ENCODE results near the gene RANBP9. TPM values are rescaled to one million over a fixed set of nuclear protein-coding genes. Genes with fewer than 3 reads are reported as not detected.

The RANBP9 gene
- total and polyA plus RNA-seq, 2 of the 13 experiments (the other 11 are each of a cell fraction or from before 2014, with no cell fraction given) = 26.6 to 30.6 TPM

GRCh38 chr6:13677878-13678254 is 33.8 kb downstream of the RANBP9 start (continued):
- TF ChIP-seq AHDC1 (CRISPR knock-in tag; IDR thresholded peaks at IDR 0.05; ENCODE audit: borderline replicate concordance) (0 out of 2 replicates have a peak, but pooled peaks have one; percentile 66), RXRB (CRISPR knock-in tag; IDR thresholded peaks at IDR 0.05; ENCODE audit: borderline replicate concordance) (0 out of 2 replicates have a peak, but pooled peaks have one; percentile 28), ZBTB21 (CRISPR knock-in tag; IDR thresholded peaks at IDR 0.05) (0 out of 2 replicates have a peak, but pooled peaks have one; percentile 30), SIX1 (CRISPR knock-in tag; IDR thresholded peaks at IDR 0.05; ENCODE audit: borderline replicate concordance) (peak; percentile 25; the same call in 1 of the 2 replicates), BCL6 (CRISPR knock-in tag; IDR thresholded peaks at IDR 0.05) (peak; percentile 33; the same call in 1 of the 2 replicates), SOX5 (CRISPR knock-in tag; IDR thresholded peaks at IDR 0.05; ENCODE audit: borderline replicate concordance) (peak; percentile 70; the same call in 1 of the 2 replicates), NFKBIZ (CRISPR knock-in tag; IDR thresholded peaks at IDR 0.05) (0 out of 2 replicates have a peak, but pooled peaks have one; percentile 25), ZBTB42 (CRISPR knock-in tag; IDR thresholded peaks at IDR 0.05) (no peak), TAF15 (IDR thresholded peaks at IDR 0.05; ENCODE audit: low read depth, low read length, poor library complexity, severe bottlenecking) (no peak), ZSCAN22 (CRISPR knock-in tag; IDR thresholded peaks at IDR 0.05) (no peak), HNF4A (CRISPR knock-in tag; IDR thresholded peaks at IDR 0.05) (peak; percentile 89), CREB1 (IDR thresholded peaks at IDR 0.05) (peak; percentile 82), CREB1 (CRISPR knock-in tag; IDR thresholded peaks at IDR 0.05) (peak; percentile 66), FOXP4 (CRISPR knock-in tag; IDR thresholded peaks at IDR 0.05) (peak; percentile 83), FOSL2 (CRISPR knock-in tag; IDR thresholded peaks at IDR 0.05) (peak; percentile 57), ZNF225 (CRISPR knock-in tag; IDR thresholded peaks at IDR 0.05) (no peak), ZFP37 (CRISPR knock-in tag; IDR thresholded peaks at IDR 0.05; ENCODE audit: borderline replicate concordance) (no peak), THAP9 (CRISPR knock-in tag; IDR thresholded peaks at IDR 0.05; ENCODE audit: borderline replicate concordance) (no peak), ZNF562 (CRISPR knock-in tag; IDR thresholded peaks at IDR 0.05; ENCODE audit: borderline replicate concordance) (no peak), XRCC5 (optimal IDR thresholded peaks at IDR 0.05; ENCODE audit: low read length) (no peak)
